Measurements from ENCODE around the gene KIF1A. TPM values are rescaled to one million over a fixed set of nuclear protein-coding genes. Genes with fewer than 3 reads are reported as not detected.

Gene KIF1A
- total and polyA plus RNA-seq, 2 of the 8 experiments (the other 6 are each of a cell fraction or from before 2014, with no cell fraction given): 61.3 to 281 TPM

DNA sequence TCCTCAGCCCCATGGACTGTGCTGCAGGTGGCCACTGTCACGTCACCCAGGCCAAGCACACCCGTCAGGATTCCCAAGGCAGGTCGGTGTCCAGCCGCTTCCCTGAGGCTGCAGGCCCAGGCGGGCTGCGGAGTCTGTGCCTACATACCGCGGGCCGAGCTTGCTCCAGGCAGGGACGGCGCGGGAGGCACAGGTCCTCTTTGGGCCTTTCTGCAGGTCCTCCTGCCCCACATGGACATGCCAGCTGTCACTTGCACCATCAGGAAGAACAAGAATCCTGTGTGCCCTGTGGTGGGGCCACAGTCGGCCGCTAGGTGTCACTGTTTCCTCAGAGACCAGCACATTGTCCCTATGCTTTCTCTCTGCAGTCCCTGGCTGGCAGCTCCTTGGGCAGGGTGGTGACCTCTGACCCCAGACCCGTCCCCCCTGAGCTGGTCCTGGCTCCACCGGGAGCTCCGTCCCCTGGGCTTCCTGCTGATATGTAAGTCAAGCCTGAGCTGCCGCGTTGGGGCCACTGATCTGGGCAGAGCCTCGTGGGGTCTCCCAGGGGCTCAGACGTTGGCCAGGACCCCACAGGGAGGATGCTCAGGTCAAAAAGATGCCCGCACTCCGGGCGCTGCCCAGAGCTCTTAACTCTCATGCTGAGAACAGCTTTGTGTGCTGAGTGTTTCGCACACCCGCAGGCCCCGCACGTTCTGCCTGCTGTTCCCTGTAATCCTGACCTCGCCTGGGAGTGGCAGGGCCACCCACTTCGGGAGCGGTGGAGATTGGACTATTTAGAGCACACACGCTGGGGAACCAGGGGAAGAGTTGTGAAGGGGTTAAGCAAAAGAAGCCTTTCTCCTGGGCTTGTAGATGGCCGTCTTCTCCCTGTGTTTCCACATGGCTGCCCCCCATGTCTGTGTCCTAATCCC, 31.3 kb upstream of the KIF1A start (continued):
- TF ChIP-seq RAD21 (IDR thresholded peaks at IDR 0.05 in 1 of 2, conservative IDR thresholded peaks at IDR 0.05 in 1 of 2; ENCODE audit: low read depth in 2 of 2, low read length in 2 of 2) (peak; percentile 98), TEAD4 (IDR thresholded peaks at IDR 0.05; ENCODE audit: low read depth, low read length) (peak; percentile 30; the same call in 1 of the 2 replicates), GABPA (IDR thresholded peaks at IDR 0.05; ENCODE audit: borderline replicate concordance, insufficient read depth, low read length) (0 out of 2 replicates have a peak, but pooled peaks have one; percentile 62), EGR1 (IDR thresholded peaks at IDR 0.05; ENCODE audit: borderline replicate concordance, low read depth, low read length) (no peak), HDAC2 (IDR thresholded peaks at IDR 0.05; ENCODE audit: borderline replicate concordance in 1 of 2, low read depth in 2 of 2, low read length in 2 of 2) (0 out of 4 replicates have a peak, but pooled peaks of 1 of the 2 experiments have one; percentile 41), RNF2 (IDR thresholded peaks at IDR 0.05; ENCODE audit: borderline replicate concordance, low read depth, low read length, missing control alignments, poor library complexity, severe bottlenecking) (no peak), RXRA (IDR thresholded peaks at IDR 0.05; ENCODE audit: insufficient read depth, low read depth, low read length) (no peak)
- TF ChIP-seq, protein P1, sequence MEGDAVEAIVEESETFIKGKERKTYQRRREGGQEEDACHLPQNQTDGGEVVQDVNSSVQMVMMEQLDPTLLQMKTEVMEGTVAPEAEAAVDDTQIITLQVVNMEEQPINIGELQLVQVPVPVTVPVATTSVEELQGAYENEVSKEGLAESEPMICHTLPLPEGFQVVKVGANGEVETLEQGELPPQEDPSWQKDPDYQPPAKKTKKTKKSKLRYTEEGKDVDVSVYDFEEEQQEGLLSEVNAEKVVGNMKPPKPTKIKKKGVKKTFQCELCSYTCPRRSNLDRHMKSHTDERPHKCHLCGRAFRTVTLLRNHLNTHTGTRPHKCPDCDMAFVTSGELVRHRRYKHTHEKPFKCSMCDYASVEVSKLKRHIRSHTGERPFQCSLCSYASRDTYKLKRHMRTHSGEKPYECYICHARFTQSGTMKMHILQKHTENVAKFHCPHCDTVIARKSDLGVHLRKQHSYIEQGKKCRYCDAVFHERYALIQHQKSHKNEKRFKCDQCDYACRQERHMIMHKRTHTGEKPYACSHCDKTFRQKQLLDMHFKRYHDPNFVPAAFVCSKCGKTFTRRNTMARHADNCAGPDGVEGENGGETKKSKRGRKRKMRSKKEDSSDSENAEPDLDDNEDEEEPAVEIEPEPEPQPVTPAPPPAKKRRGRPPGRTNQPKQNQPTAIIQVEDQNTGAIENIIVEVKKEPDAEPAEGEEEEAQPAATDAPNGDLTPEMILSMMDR (IDR thresholded peaks at IDR 0.05; ENCODE audit: control extremely low read depth in 1 of 3, insufficient read depth in 1 of 3, low read depth in 1 of 3, low read length in 3 of 3): peak in 2 of 3 experiments; percentile 92 to 99; a peak in 3 of 4 replicates
- TF ChIP-seq, protein P2, sequence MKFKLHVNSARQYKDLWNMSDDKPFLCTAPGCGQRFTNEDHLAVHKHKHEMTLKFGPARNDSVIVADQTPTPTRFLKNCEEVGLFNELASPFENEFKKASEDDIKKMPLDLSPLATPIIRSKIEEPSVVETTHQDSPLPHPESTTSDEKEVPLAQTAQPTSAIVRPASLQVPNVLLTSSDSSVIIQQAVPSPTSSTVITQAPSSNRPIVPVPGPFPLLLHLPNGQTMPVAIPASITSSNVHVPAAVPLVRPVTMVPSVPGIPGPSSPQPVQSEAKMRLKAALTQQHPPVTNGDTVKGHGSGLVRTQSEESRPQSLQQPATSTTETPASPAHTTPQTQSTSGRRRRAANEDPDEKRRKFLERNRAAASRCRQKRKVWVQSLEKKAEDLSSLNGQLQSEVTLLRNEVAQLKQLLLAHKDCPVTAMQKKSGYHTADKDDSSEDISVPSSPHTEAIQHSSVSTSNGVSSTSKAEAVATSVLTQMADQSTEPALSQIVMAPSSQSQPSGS (IDR thresholded peaks at IDR 0.05; ENCODE audit: low read length): no peak
- TF ChIP-seq, protein P3, sequence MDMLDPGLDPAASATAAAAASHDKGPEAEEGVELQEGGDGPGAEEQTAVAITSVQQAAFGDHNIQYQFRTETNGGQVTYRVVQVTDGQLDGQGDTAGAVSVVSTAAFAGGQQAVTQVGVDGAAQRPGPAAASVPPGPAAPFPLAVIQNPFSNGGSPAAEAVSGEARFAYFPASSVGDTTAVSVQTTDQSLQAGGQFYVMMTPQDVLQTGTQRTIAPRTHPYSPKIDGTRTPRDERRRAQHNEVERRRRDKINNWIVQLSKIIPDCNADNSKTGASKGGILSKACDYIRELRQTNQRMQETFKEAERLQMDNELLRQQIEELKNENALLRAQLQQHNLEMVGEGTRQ (IDR thresholded peaks at IDR 0.05; ENCODE audit: low read length): no peak
